Left lung (tissue), 10 donors: Measurements from ENCODE around the gene NFKBIL1. TPM values are rescaled to one million over a fixed set of nuclear protein-coding genes. Genes with fewer than 3 reads are reported as not detected.

Source experiments
- ATAC-seq: fragments of 200-7000 bp; cut with Tn5 transposase; one replicate; pipeline ENCODE4 v1.9.1; 2020; ENCODE audit warnings: moderate library complexity
- DNase-seq, 4 donors: peaks; one replicate each; pipeline ENCODE4 v3.0.0-alpha.2; 2013 to 2020
- H3K27ac ChIP-seq, 2 donors: fragments of 200-600 bp; sonication (generic) in 1 of 2; one replicate each; pipeline versions ENCODE4 v1.5.0 to v1.8.0; 2020 to 2021
- H3K27me3 ChIP-seq, 2 donors: fragments of 200-600 bp; sonication (generic) in 1 of 2; one replicate each; pipeline versions ENCODE4 v1.5.0 to v1.8.0; 2020 to 2021
- H3K36me3 ChIP-seq, 2 donors: fragments of 200-600 bp; sonication (generic) in 1 of 2; one replicate each; pipeline versions ENCODE4 v1.5.0 to v1.8.0; 2020 to 2021
- H3K4me1 ChIP-seq, 2 donors: fragments of 200-600 bp; one replicate each; pipeline ENCODE4 v1.8.0; 2021
- H3K4me3 ChIP-seq, 2 donors: fragments of 200-600 bp; sonication (generic) in 1 of 2; one replicate each; pipeline versions ENCODE4 v1.5.0 to v1.8.0; 2020 to 2021; ENCODE audit warnings: mild to moderate bottlenecking in 1 of 2
- H3K9me3 ChIP-seq, 2 donors: fragments of 200-600 bp; sonication (generic) in 1 of 2; one replicate each; pipeline versions ENCODE4 v1.5.0 to v1.8.0; 2020 to 2021
- CTCF ChIP-seq, 2 donors: fragments of 200-600 bp; sonication (generic) in 1 of 2; IDR thresholded peaks; one replicate each; pipeline versions ENCODE4 v1.5.0 to v1.8.0; 2021; ENCODE audit warnings: antibody characterized with exemption in 2 of 2
- intact Hi-C, 2 donors: fragments of 100-400 bp; cut with DNase I; formaldehyde crosslinking; loops; one replicate each; pipeline versions ENCODE4 v1.11.2 to v1.14.2; 2022
- polyA plus RNA-seq, 6 donors: library from polyadenylated mRNA; unstranded; fragments of 120-200 nt; gene quantifications; one replicate each; pipeline ENCODE4 v1.2.1, GENCODE V29; 2013; ENCODE audit not compliant: insufficient read length in 6 of 6
- total RNA-seq, 2 donors: library from RNA; stranded (reverse); fragmentation: NEBNext Ultra II Directional; extraction: Animal tissue kit (Norgen Biotek cat#: 25700); gene quantifications; one replicate each; pipeline ENCODE4 v1.2.1, GENCODE V29; 2021
- donor health status: DM: no; HTN: yes; CAD: no.
- donor health status: DM: no; HTN: no; CAD: no.

Gene NFKBIL1
- total and polyA plus RNA-seq, 8 donors, result 15.0 to 25.4 (median 18.8) TPM

- peaks cover 7 to 78% of the 10 kb centered on the region in 2 donors for H3K4me1 ChIP-seq
- peak overlapping the region; percentile 70 to 95 for H3K27ac ChIP-seq
- ATAC-seq (peak; percentile 72), DNase-seq (peak in 3 of 4 donors; percentile 46 to 89 (median 74))
- H3K36me3 ChIP-seq, result peaks cover 0 to 31% of the 10 kb centered on the region in 2 donors
- H3K9me3 ChIP-seq, result no peaks in the 10 kb centered on the region
- H3K27me3 ChIP-seq, result no peaks in the 10 kb centered on the region
- peak overlapping the region in 1 of 2 donors; percentile 26 for H3K4me3 ChIP-seq
- no peak for TF ChIP-seq CTCF (IDR thresholded peaks at IDR 0.05)
- intact Hi-C loops, result no loop called here
Observed at GRCh38 chr6:31559958-31560696, 12.7 kb downstream of the NFKBIL1 start.

- Histone ChIP-seq H3K36me3 (peaks cover 0 to 31% of the 10 kb centered on the region in 2 donors), H3K27ac (peak overlapping the region in 1 of 2 donors; percentile 95)
Observed at GRCh38 chr6:31560697-31561058, 13.3 kb downstream of the NFKBIL1 start.

GRCh38 chr6:31567531-31568370, 20.3 kb downstream of the NFKBIL1 start:
- H3K36me3 ChIP-seq, result no peaks in the 10 kb centered on the region
- peaks cover 0 to 32% of the 10 kb centered on the region in 2 donors for H3K4me1 ChIP-seq
- DNase-seq, result no peak
- no peaks in the 10 kb centered on the region for H3K9me3 ChIP-seq
- H3K4me3 ChIP-seq, result no peak overlapping the region
- intact Hi-C loops, result no loop called here
- no peak for TF ChIP-seq CTCF (IDR thresholded peaks at IDR 0.05)
- H3K27ac ChIP-seq, result peak overlapping the region in 1 of 2 donors; percentile 70
- ATAC-seq, result no peak
- peaks cover 0 to 18% of the 10 kb centered on the region in 2 donors for H3K27me3 ChIP-seq

More at GRCh38 chr6:31560697-31561058, 13.3 kb downstream of the NFKBIL1 start:
- no peak for DNase-seq
- no peak for TF ChIP-seq CTCF (IDR thresholded peaks at IDR 0.05)
- H3K4me3 ChIP-seq, result no peak overlapping the region
- no peak for ATAC-seq
- peaks cover 7 to 78% of the 10 kb centered on the region in 2 donors for H3K4me1 ChIP-seq
- intact Hi-C loops, result no loop called here
- no peaks in the 10 kb centered on the region for H3K9me3 ChIP-seq
- H3K27me3 ChIP-seq, result peaks cover 0 to 3% of the 10 kb centered on the region in 2 donors

- Histone ChIP-seq H3K36me3 (no peaks in the 10 kb centered on the region), H3K27me3 (peaks cover 0 to 18% of the 10 kb centered on the region in 2 donors), H3K9me3 (no peaks in the 10 kb centered on the region), H3K4me3 (no peak overlapping the region), H3K27ac (peak overlapping the region in 1 of 2 donors; percentile 70), H3K4me1 (peaks cover 0 to 24% of the 10 kb centered on the region in 2 donors)
- TF ChIP-seq CTCF (IDR thresholded peaks at IDR 0.05), result no peak
- intact Hi-C loops, result no loop called here
- DNase-seq, result peak in 1 of 4 donors; percentile 56
- ATAC-seq, result peak; percentile 70
Observed at GRCh38 chr6:31568537-31568961, 21.1 kb downstream of the NFKBIL1 start.
